HTR-8/SVneo (cell line): ENCODE results near the gene SRGAP3.

Experiments used
- DNase-seq: peaks from one replicate; pipeline ENCODE4 v3.0.0; 2011; ENCODE audit warnings: low spot score, mixed read lengths; ENCODE audit not compliant: insufficient read length
- FAIRE-seq: peaks from 2 replicates; lab custom pipeline; 2011; peaks lifted over from hg19 to GRCh38; lab: Jason Lieb, UNC

SRGAP3 gene

GRCh38 chr3:9008550-9009255, 240.7 kb downstream of the SRGAP3 start:
- no peak for FAIRE-seq
- no peak for DNase-seq

- no peak for DNase-seq
- no peak for FAIRE-seq
These were observed 241.5 kb downstream of the SRGAP3 start for GRCh38 chr3:9007928-9008327.

GRCh38 chr3:9007213-9007612, 242.2 kb downstream of the SRGAP3 start:
- FAIRE-seq: no peak
- no peak for DNase-seq

- FAIRE-seq (no peak), DNase-seq (no peak)
These were observed 249.4 kb downstream of the SRGAP3 start for GRCh38 chr3:9000041-9000440.

- DNase-seq (no peak), FAIRE-seq (no peak)
These were observed 252.3 kb downstream of the SRGAP3 start for GRCh38 chr3:8997151-8997550.

- FAIRE-seq (peak; percentile 28), DNase-seq (peak; percentile 29)
These were observed 252.7 kb downstream of the SRGAP3 start for GRCh38 chr3:8996681-8997121.

- FAIRE-seq: no peak
These were observed 253.2 kb downstream of the SRGAP3 start for GRCh38 chr3:8996216-8996615.

GRCh38 chr3:8994226-8994625, 255.2 kb downstream of the SRGAP3 start:
- no peak for DNase-seq
- FAIRE-seq: no peak

More at GRCh38 chr3:8996216-8996615, 253.2 kb downstream of the SRGAP3 start:
- DNase-seq: no peak

- FAIRE-seq (no peak), DNase-seq (no peak)
These were observed 256.1 kb downstream of the SRGAP3 start for GRCh38 chr3:8993331-8993730.

GRCh38 chr3:8992854-8993253, 256.6 kb downstream of the SRGAP3 start:
- no peak for DNase-seq
- FAIRE-seq: no peak

GRCh38 chr3:8992199-8992598, 257.2 kb downstream of the SRGAP3 start:
- FAIRE-seq: no peak
- DNase-seq: no peak

GRCh38 chr3:8990266-8991215, 258.9 kb downstream of the SRGAP3 start:
- DNase-seq (no peak), FAIRE-seq (no peak)

GRCh38 chr3:8988791-8989558, 260.5 kb downstream of the SRGAP3 start:
- no peak for FAIRE-seq
- no peak for DNase-seq

GRCh38 chr3:8988384-8988655, 261.1 kb downstream of the SRGAP3 start:
- DNase-seq (no peak), FAIRE-seq (no peak)

GRCh38 chr3:8987645-8988383, 261.6 kb downstream of the SRGAP3 start:
- FAIRE-seq (no peak), DNase-seq (peak; percentile 76)

GRCh38 chr3:8987226-8987625, 262.2 kb downstream of the SRGAP3 start:
- FAIRE-seq (no peak), DNase-seq (no peak)

- no peak for FAIRE-seq
These were observed 262.7 kb downstream of the SRGAP3 start for GRCh38 chr3:8986741-8987140.

GRCh38 chr3:8985876-8986275, 263.6 kb downstream of the SRGAP3 start:
- no peak for FAIRE-seq
- DNase-seq: no peak

More at GRCh38 chr3:8986741-8987140, 262.7 kb downstream of the SRGAP3 start:
- no peak for DNase-seq

- no peak for FAIRE-seq
These were observed 264.0 kb downstream of the SRGAP3 start for GRCh38 chr3:8985411-8985831.

GRCh38 chr3:8984526-8984925, 264.9 kb downstream of the SRGAP3 start:
- FAIRE-seq (no peak), DNase-seq (no peak)

More at GRCh38 chr3:8985411-8985831, 264.0 kb downstream of the SRGAP3 start:
- no peak for DNase-seq
